ENCODE data around the gene KIF2A. TPM values are rescaled to one million over a fixed set of nuclear protein-coding genes. Genes with fewer than 3 reads are reported as not detected.
A peak's percentile ranks its signal among the peaks of the same experiment; 100 is the strongest.

The KIF2A gene
- total and polyA plus RNA-seq, 2 of the 13 experiments (the other 11 are each of a cell fraction or from before 2014, with no cell fraction given): 8.5 to 19.2 TPM

- TF ChIP-seq, protein P1, sequence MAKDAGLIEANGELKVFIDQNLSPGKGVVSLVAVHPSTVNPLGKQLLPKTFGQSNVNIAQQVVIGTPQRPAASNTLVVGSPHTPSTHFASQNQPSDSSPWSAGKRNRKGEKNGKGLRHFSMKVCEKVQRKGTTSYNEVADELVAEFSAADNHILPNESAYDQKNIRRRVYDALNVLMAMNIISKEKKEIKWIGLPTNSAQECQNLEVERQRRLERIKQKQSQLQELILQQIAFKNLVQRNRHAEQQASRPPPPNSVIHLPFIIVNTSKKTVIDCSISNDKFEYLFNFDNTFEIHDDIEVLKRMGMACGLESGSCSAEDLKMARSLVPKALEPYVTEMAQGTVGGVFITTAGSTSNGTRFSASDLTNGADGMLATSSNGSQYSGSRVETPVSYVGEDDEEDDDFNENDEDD (CRISPR knock-in tag; IDR thresholded peaks at IDR 0.05; ENCODE audit: borderline replicate concordance): peak; percentile 85; the same call in 1 of the 2 replicates
- TF ChIP-seq REPIN1 (CRISPR knock-in tag; IDR thresholded peaks at IDR 0.05; ENCODE audit: borderline replicate concordance, low read depth) (peak; percentile 42; the same call in 1 of the 2 replicates), NFE2L1 (CRISPR knock-in tag; IDR thresholded peaks at IDR 0.05; ENCODE audit: borderline replicate concordance) (no peak), TBX3 (IDR thresholded peaks at IDR 0.05; ENCODE audit: borderline replicate concordance) (no peak), ZSCAN20 (CRISPR knock-in tag; IDR thresholded peaks at IDR 0.05; ENCODE audit: borderline replicate concordance) (no peak), SPEN (CRISPR knock-in tag; IDR thresholded peaks at IDR 0.05; ENCODE audit: low read depth) (peak; percentile 82), ZNF33B (CRISPR knock-in tag; IDR thresholded peaks at IDR 0.05) (peak; percentile 88), ZNF275 (CRISPR knock-in tag; IDR thresholded peaks at IDR 0.05; ENCODE audit: borderline replicate concordance) (no peak), DMAP1 (CRISPR knock-in tag; IDR thresholded peaks at IDR 0.05) (peak; percentile 99), ZNF350 (CRISPR knock-in tag; IDR thresholded peaks at IDR 0.05; ENCODE audit: borderline replicate concordance, low read depth) (peak; percentile 90), DNMT1 (CRISPR knock-in tag; IDR thresholded peaks at IDR 0.05) (no peak), CREM (IDR thresholded peaks at IDR 0.05) (peak; percentile 52; the same call in 1 of the 2 replicates), CREM (CRISPR knock-in tag; IDR thresholded peaks at IDR 0.05) (no peak), SIX1 (CRISPR knock-in tag; IDR thresholded peaks at IDR 0.05; ENCODE audit: borderline replicate concordance) (no peak; the same call in 1 of the 2 replicates), CHD4 (IDR thresholded peaks at IDR 0.05; ENCODE audit: borderline replicate concordance, low read length) (no peak), ZNF615 (CRISPR knock-in tag; IDR thresholded peaks at IDR 0.05; ENCODE audit: borderline replicate concordance) (peak; percentile 46; the same call in 1 of the 2 replicates), RFX5 (IDR thresholded peaks at IDR 0.05; ENCODE audit: low read depth, low read length) (no peak), ZNF432 (CRISPR knock-in tag; IDR thresholded peaks at IDR 0.05; ENCODE audit: borderline replicate concordance) (no peak), DNMT3B (CRISPR knock-in tag; conservative IDR thresholded peaks at IDR 0.05) (0 out of 2 replicates have a peak, but pooled peaks have one; percentile 80), ZNF232 (CRISPR knock-in tag; IDR thresholded peaks at IDR 0.05; ENCODE audit: borderline replicate concordance) (no peak), YY1 (IDR thresholded peaks at IDR 0.05; ENCODE audit: insufficient read depth, insufficient replicate concordance, low read depth, low read length) (peak; percentile 60), CCDC6 (CRISPR knock-in tag; IDR thresholded peaks at IDR 0.05) (peak; percentile 46; the same call in 1 of the 2 replicates), POLR2A (IDR thresholded peaks at IDR 0.05; ENCODE audit: insufficient read depth in 1 of 2, low read depth in 2 of 2, low read length in 2 of 2) (peak; percentile 87 to 99), ZNF720 (CRISPR knock-in tag; IDR thresholded peaks at IDR 0.05) (no peak), MYNN (CRISPR knock-in tag; IDR thresholded peaks at IDR 0.05; ENCODE audit: low read depth) (no peak; the same call in 1 of the 2 replicates)
- TF ChIP-seq, protein P2, sequence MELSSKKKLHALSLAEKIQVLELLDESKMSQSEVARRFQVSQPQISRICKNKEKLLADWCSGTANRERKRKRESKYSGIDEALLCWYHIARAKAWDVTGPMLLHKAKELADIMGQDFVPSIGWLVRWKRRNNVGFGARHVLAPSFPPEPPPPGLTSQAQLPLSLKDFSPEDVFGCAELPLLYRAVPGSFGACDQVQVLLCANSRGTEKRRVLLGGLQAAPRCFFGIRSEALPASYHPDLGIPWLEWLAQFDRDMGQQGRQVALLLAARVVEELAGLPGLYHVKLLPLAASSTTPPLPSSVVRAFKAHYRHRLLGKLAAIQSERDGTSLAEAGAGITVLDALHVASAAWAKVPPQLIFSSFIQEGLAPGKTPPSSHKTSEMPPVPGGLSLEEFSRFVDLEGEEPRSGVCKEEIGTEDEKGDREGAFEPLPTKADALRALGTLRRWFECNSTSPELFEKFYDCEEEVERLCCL (CRISPR knock-in tag; IDR thresholded peaks at IDR 0.05; ENCODE audit: borderline replicate concordance): no peak
Observed at GRCh38 chr5:62403411-62404250, 97.6 kb downstream of the KIF2A start, which contains the start of gene DIMT1 (continued).
